OCI-LY7 (cell line): ENCODE data around the gene METTL14. TPM values are rescaled to one million over a fixed set of nuclear protein-coding genes. Genes with fewer than 3 reads are reported as not detected.

Source experiments
- BruUV-seq: library from RNA; stranded (reverse); fragments of 400-500 nt; replicated peaks from 2 replicates; lab custom pipeline; 2021; lab: Mats Ljungman, UMichigan
- CTCF ChIA-PET: fragments of 300-600 bp; sonication (Branson Sonifier 250); formaldehyde crosslinking; loops from one replicate; lab custom pipeline; 2022; ENCODE audit warnings: antibody characterized with exemption; ENCODE audit not compliant: unreplicated experiment; lab: Charles Lee
- POLR2A ChIA-PET: fragments of 300-600 bp; sonication (Branson Sonifier 250); formaldehyde crosslinking; loops from one replicate; lab custom pipeline; 2022; ENCODE audit warnings: antibody characterized with exemption; lab: Charles Lee
- DNase-seq: peaks from one replicate; pipeline ENCODE4 v3.0.0-alpha.2; 2015; ENCODE audit warnings: low spot score
- H2AFZ ChIP-seq: fragments of 200-600 bp; sonication (generic), shearing (Covaris generic); 2 replicates; pipeline ENCODE4 v1.6.1; 2014; ENCODE audit warnings: mild to moderate bottlenecking, antibody characterized with exemption, low read length, moderate library complexity
- H3K27ac ChIP-seq: fragments of 200-600 bp; sonication (generic); 2 replicates; pipeline ENCODE4 v1.5.1; 2014; ENCODE audit warnings: mixed run types, low read depth, mild to moderate bottlenecking, moderate library complexity, low read length, inconsistent platforms; ENCODE audit not compliant: poor library complexity, severe bottlenecking
- H3K36me3 ChIP-seq: fragments of 200-600 bp; sonication (generic); 2 replicates; pipeline ENCODE4 v1.6.1; 2014; ENCODE audit warnings: mild to moderate bottlenecking, antibody characterized with exemption, low read length, moderate library complexity, mixed read lengths; ENCODE audit not compliant: insufficient read depth
- H3K4me1 ChIP-seq: fragments of 200-600 bp; sonication (generic); 2 replicates; pipeline ENCODE4 v1.5.1; 2014; ENCODE audit warnings: mild to moderate bottlenecking, low read length; ENCODE audit not compliant: insufficient read depth, poor library complexity, severe bottlenecking
- H3K4me2 ChIP-seq: fragments of 200-600 bp; sonication (generic); 2 replicates; pipeline ENCODE4 v1.6.1; 2014; ENCODE audit warnings: mild to moderate bottlenecking, low read length
- H3K4me3 ChIP-seq: fragments of 200-600 bp; sonication (generic); 2 replicates; pipeline ENCODE4 v1.5.1; 2014; ENCODE audit warnings: mild to moderate bottlenecking, low read depth, low read length; ENCODE audit not compliant: poor library complexity, severe bottlenecking
- H3K79me2 ChIP-seq: fragments of 200-600 bp; sonication (generic); 2 replicates; pipeline ENCODE4 v1.6.1; 2016; ENCODE audit warnings: low read depth, mild to moderate bottlenecking, low read length, moderate library complexity, mixed read lengths; ENCODE audit not compliant: insufficient read depth
- H3K9me2 ChIP-seq: fragments of 200-600 bp; sonication (generic); 2 replicates; pipeline ENCODE4 v1.6.1; 2016; ENCODE audit warnings: mild to moderate bottlenecking, low read length, mixed read lengths; ENCODE audit not compliant: insufficient read depth
- H3K9me3 ChIP-seq: fragments of 200-600 bp; sonication (generic); 2 replicates; pipeline ENCODE4 v1.6.1; 2014; ENCODE audit warnings: mild to moderate bottlenecking, mixed run types, low read length, mixed read lengths
- H4K20me1 ChIP-seq: fragments of 200-600 bp; sonication (generic); 2 replicates; pipeline ENCODE4 v1.6.1; 2014; ENCODE audit warnings: mild to moderate bottlenecking, antibody characterized with exemption, low read length, moderate library complexity, mixed read lengths; ENCODE audit not compliant: insufficient read depth
- EZH2phosphoT487 ChIP-seq: fragments of 200-600 bp; sonication (generic); IDR thresholded peaks from 2 replicates; pipeline ENCODE4 v1.6.1; 2018; ENCODE audit warnings: low read depth, borderline replicate concordance, mild to moderate bottlenecking, mixed run types, antibody characterized with exemption, low read length, moderate library complexity, mixed read lengths
- intact Hi-C: fragments of 100-400 bp; cut with micrococcal nuclease; formaldehyde crosslinking; loops from one replicate; pipeline ENCODE4 v1.10.0; 2022; ENCODE audit not compliant: unreplicated experiment
- total RNA-seq, 2 experiments: library from RNA; depleted of rRNA in 1 of 2; stranded (reverse); fragments of >200 nt in 1 of 2; shearing (Covaris generic) in 1 of 2; gene quantifications; 2 replicates each; pipeline ENCODE4 v1.2.3, GENCODE V29; 2014 to 2022
- TF ChIP-seq, protein P1 (sequence below): fragments of 200-600 bp; sonication (generic); conservative IDR thresholded peaks from 2 replicates; pipeline ENCODE4 v1.5.1; 2014; ENCODE audit warnings: mild to moderate bottlenecking, antibody characterized with exemption, low read length, moderate library complexity, mixed read lengths

The METTL14 gene
- total RNA-seq, 2 experiments from 2014 or later = 17.5 to 41.7 TPM

DNA sequence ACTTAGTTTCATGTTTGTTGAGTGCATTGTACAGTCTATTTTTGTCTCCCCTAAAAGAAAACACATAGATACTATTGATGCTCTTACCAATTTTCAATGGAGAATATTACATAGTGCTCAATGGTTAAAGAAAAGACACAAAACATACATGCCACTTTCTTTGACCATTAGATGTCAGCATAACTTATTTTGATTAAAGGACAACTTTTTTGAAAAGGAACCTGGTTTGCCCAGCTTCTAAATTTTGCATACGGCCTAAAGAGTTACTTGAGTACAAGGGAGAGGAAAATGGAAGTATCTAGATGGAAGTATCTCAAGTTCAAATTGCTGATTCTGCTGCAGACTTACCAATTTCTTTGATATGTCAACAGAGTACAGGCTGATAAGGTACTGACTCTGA, 68.5 kb downstream of the METTL14 start:
- H3K4me3 ChIP-seq = no peak overlapping the region
- no peak overlapping the region; the same call in 1 of the 2 replicates for H2AFZ ChIP-seq
- H3K4me1 ChIP-seq = peaks cover 51% of the 10 kb centered on the region
- H3K9me3 ChIP-seq = no peaks in the 10 kb centered on the region
- H3K27ac ChIP-seq = no peak overlapping the region
- peaks cover 74% of the 10 kb centered on the region for H3K36me3 ChIP-seq
- no peaks in the 10 kb centered on the region for H3K9me2 ChIP-seq
- intact Hi-C loops = no loop called here
- H3K79me2 ChIP-seq = peaks cover 18% of the 10 kb centered on the region; the same call in 1 of the 2 replicates
- no peaks in the 10 kb centered on the region for H4K20me1 ChIP-seq
- no TSS peak for BruUV-seq
- H3K4me2 ChIP-seq = peak overlapping the region; percentile 40
- no peak for TF ChIP-seq EZH2phosphoT487
- TF ChIP-seq, protein P1, sequence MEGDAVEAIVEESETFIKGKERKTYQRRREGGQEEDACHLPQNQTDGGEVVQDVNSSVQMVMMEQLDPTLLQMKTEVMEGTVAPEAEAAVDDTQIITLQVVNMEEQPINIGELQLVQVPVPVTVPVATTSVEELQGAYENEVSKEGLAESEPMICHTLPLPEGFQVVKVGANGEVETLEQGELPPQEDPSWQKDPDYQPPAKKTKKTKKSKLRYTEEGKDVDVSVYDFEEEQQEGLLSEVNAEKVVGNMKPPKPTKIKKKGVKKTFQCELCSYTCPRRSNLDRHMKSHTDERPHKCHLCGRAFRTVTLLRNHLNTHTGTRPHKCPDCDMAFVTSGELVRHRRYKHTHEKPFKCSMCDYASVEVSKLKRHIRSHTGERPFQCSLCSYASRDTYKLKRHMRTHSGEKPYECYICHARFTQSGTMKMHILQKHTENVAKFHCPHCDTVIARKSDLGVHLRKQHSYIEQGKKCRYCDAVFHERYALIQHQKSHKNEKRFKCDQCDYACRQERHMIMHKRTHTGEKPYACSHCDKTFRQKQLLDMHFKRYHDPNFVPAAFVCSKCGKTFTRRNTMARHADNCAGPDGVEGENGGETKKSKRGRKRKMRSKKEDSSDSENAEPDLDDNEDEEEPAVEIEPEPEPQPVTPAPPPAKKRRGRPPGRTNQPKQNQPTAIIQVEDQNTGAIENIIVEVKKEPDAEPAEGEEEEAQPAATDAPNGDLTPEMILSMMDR = peak; percentile 67
- ChIA-PET POLR2A (interaction anchor here (0.7 to 2.9 kb wide), 3 partner anchors 8 to 280 kb away, joined by 3 to 21 read pairs (median 5); no protein-coding TSS in a partner anchor), CTCF (no interaction called here)
- no peak for DNase-seq

DNA sequence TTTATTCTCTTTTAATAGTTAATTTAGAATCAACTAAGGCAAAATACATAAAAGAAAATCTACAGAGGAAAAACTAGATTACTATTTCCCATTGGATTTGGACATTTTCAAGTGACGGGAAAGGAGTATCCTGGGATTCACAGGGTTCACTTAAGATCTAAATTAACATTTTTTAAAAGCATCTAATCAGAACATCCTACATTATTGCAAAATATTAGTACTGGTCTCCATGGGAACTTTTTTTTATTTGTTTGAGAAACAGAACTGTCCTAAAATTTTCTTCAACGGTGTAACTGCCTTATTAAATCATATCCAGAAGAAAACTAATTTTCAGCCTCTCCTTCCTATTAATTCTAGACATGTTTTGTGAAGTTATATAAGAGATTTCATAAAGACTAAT, 69.7 kb downstream of the METTL14 start:
- H3K27ac ChIP-seq = no peak overlapping the region
- no peak overlapping the region for H3K4me3 ChIP-seq
- POLR2A ChIA-PET = interaction anchor here (0.7 to 2.9 kb wide), 6 partner anchors 9 to 159 kb away, joined by 3 to 21 read pairs (median 4); no protein-coding TSS in a partner anchor
- peaks cover 28% of the 10 kb centered on the region; the same call in 1 of the 2 replicates for H3K79me2 ChIP-seq
- no peaks in the 10 kb centered on the region for H3K9me3 ChIP-seq
- no peak for DNase-seq
- H3K4me2 ChIP-seq = no peak overlapping the region
- H3K36me3 ChIP-seq = peaks cover 64% of the 10 kb centered on the region
- H4K20me1 ChIP-seq = no peaks in the 10 kb centered on the region
- no peak overlapping the region for H2AFZ ChIP-seq
- no peak for TF ChIP-seq EZH2phosphoT487
- TF ChIP-seq, protein P1 = no peak
- intact Hi-C loops = no loop called here
- BruUV-seq = no TSS peak
- H3K9me2 ChIP-seq = no peaks in the 10 kb centered on the region
- peaks cover 63% of the 10 kb centered on the region for H3K4me1 ChIP-seq
- CTCF ChIA-PET = no interaction called here
